NT2/D1 (cell line): ENCODE results near the gene UMAD1.

Source experiments
- DNase-seq: peaks from one replicate; pipeline ENCODE4 v3.0.0-alpha.2; 2011; ENCODE audit warnings: low read depth, low spot score
- H3K27me3 ChIP-seq: 2 replicates; pipeline ENCODE4 v1.6.0; 2011; ENCODE audit warnings: mild to moderate bottlenecking; ENCODE audit not compliant: insufficient read length, insufficient read depth
- H3K36me3 ChIP-seq: 2 replicates; pipeline ENCODE4 v1.6.1; 2011; ENCODE audit warnings: mild to moderate bottlenecking, low read length, mixed read lengths; ENCODE audit not compliant: insufficient read depth, insufficient read length
- H3K4me1 ChIP-seq: 2 replicates; pipeline ENCODE4 v1.5.1; 2011; ENCODE audit not compliant: insufficient read depth, insufficient read length
- H3K4me3 ChIP-seq: 2 replicates; pipeline ENCODE4 v1.5.1; 2011; ENCODE audit warnings: low read depth; ENCODE audit not compliant: insufficient read length
- H3K9ac ChIP-seq: 2 replicates; pipeline ENCODE4 v1.6.0; 2011; ENCODE audit warnings: low read depth; ENCODE audit not compliant: insufficient read length
- H3K9me3 ChIP-seq: 2 replicates; pipeline ENCODE4 v1.5.1; 2011; ENCODE audit warnings: mild to moderate bottlenecking, low read length; ENCODE audit not compliant: insufficient read depth
- SUZ12 ChIP-seq: IDR thresholded peaks from 2 replicates; pipeline ENCODE4 v1.6.1; 2011; ENCODE audit not compliant: insufficient read length, insufficient read depth; ENCODE audit errors: extremely low read depth
- YY1 ChIP-seq: IDR thresholded peaks from 2 replicates; pipeline ENCODE4 v1.6.1; 2011; ENCODE audit not compliant: insufficient read length, insufficient read depth
- ZNF274 ChIP-seq: IDR thresholded peaks from 2 replicates; pipeline ENCODE4 v1.6.1; 2011; ENCODE audit warnings: mild to moderate bottlenecking, low read depth, low read length

UMAD1 gene

DNA sequence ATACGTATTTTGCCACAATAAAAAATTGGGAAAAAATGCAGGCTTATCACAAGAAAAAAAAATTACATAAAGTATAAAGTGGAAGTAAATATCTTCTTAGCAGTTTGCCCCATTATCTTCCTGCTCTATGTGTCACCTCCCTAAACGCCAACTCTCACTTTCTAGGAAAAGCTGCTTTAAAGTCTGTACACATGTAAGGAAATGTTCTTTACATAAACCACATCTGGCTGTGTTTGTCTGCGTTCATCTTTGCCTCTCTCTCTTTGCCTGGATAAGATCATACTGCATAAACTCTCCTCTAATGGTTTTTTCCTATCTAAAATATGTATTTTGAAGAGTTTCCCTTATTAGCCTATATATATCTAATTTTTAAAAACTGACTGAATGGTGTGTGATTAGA, 23.0 kb upstream of the UMAD1 start:
- Histone ChIP-seq H3K36me3 (no peaks in the 10 kb centered on the region), H3K9ac (no peak overlapping the region), H3K27me3 (no peaks in the 10 kb centered on the region), H3K4me3 (no peak overlapping the region), H3K4me1 (no peaks in the 10 kb centered on the region), H3K9me3 (no peaks in the 10 kb centered on the region)
- no peak for DNase-seq
- TF ChIP-seq YY1 (no peak), ZNF274 (no peak), SUZ12 (no peak)

DNA sequence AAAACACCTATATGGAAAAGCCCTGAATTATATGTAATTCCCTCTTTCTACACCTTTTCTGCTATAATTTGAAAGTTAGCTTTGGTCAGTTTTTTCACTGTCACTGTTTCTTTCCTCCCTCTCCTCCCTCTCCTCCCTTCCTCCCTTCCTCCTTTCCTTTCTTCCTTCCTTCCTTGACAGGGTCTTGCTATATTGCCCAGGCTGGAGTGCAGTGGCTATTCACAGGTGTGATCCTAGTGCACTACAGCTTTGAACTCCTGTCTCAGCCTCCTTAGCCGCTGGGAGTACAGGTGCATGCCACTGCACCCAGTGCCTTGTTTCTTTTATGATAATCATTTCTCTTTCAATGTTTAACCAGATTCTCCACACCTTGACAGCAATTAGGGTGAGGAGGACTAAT, 22.1 kb upstream of the UMAD1 start:
- Histone ChIP-seq H3K36me3 (no peaks in the 10 kb centered on the region), H3K27me3 (no peaks in the 10 kb centered on the region), H3K9ac (no peak overlapping the region), H3K4me3 (no peak overlapping the region), H3K9me3 (no peaks in the 10 kb centered on the region), H3K4me1 (no peaks in the 10 kb centered on the region)
- DNase-seq, result no peak
- TF ChIP-seq ZNF274 (no peak), YY1 (no peak), SUZ12 (no peak)

- no peak overlapping the region for H3K9ac ChIP-seq
- TF ChIP-seq YY1 (no peak), SUZ12 (no peak), ZNF274 (no peak)
Measured at GRCh38 chr7:7620236-7620635, 20.3 kb upstream of the UMAD1 start.

DNA sequence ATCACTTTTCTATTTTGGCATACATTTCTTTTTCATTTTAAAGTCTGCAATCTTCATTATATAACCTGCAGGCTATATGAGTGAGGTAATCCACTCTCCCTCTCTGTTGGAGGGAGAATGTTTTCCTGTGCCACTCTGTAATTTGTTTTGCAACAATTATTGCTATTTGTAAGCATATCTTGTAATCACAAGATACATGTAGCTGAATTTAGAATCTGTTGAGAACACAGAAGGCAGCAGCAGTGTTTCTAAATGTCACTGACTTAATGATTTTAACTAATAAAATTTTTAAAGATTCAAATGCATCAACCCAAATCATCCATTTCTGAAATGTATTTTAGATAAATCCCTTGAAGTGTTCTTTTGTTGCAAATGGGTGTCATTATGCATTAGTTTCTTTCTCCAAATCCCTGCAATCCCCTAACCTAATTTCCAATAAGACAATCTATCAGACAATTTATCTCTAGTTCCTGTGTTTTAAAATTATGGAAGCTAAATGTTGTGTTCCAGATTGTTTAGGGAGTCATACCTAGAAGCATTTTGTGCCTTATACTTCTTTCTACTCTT, 19.8 kb upstream of the UMAD1 start:
- TF ChIP-seq YY1 (no peak), ZNF274 (no peak), SUZ12 (no peak)
- no peaks in the 10 kb centered on the region for H3K27me3 ChIP-seq
- no peak for DNase-seq
- no peaks in the 10 kb centered on the region for H3K9me3 ChIP-seq
- H3K9ac ChIP-seq, result no peak overlapping the region
- H3K36me3 ChIP-seq, result no peaks in the 10 kb centered on the region
- no peak overlapping the region for H3K4me3 ChIP-seq
- H3K4me1 ChIP-seq, result no peaks in the 10 kb centered on the region

More at GRCh38 chr7:7620236-7620635, 20.3 kb upstream of the UMAD1 start:
- Histone ChIP-seq H3K36me3 (no peaks in the 10 kb centered on the region), H3K4me1 (no peaks in the 10 kb centered on the region), H3K9me3 (no peaks in the 10 kb centered on the region), H3K27me3 (no peaks in the 10 kb centered on the region), H3K4me3 (no peak overlapping the region)
- no peak for DNase-seq

DNA sequence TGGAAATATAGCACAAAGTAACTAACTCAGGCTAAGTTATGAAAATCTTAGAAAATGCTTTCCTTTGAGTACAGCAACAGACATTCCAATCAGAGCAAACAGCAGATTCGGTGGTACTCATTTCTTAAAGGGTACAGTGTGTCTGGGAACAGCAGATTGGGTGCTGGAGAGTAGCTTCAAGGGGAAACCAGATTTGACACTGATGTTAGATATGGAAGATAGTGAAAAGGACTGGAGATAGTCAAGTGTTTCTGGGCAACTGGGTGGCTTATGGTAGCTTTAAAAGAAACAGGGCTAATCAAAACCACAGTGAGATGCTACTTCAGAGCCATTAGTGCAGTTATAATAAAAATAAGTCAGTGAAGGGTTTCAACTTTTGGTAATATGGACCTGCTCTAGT, 12.1 kb upstream of the UMAD1 start:
- no peak overlapping the region for H3K4me3 ChIP-seq
- TF ChIP-seq ZNF274 (no peak), YY1 (no peak), SUZ12 (no peak)
- no peaks in the 10 kb centered on the region for H3K27me3 ChIP-seq
- no peak overlapping the region for H3K9ac ChIP-seq
- H3K4me1 ChIP-seq, result no peaks in the 10 kb centered on the region
- peaks cover 12% of the 10 kb centered on the region for H3K9me3 ChIP-seq
- no peak for DNase-seq
- no peaks in the 10 kb centered on the region for H3K36me3 ChIP-seq

- peaks cover 12% of the 10 kb centered on the region for H3K9me3 ChIP-seq
- H3K4me3 ChIP-seq, result no peak overlapping the region
- no peaks in the 10 kb centered on the region for H3K4me1 ChIP-seq
- TF ChIP-seq YY1, result no peak
- TF ChIP-seq ZNF274, result no peak
- no peak for TF ChIP-seq SUZ12
- H3K36me3 ChIP-seq, result peaks cover 13% of the 10 kb centered on the region
- no peak overlapping the region for H3K9ac ChIP-seq
- no peak for DNase-seq
- H3K27me3 ChIP-seq, result no peaks in the 10 kb centered on the region
Measured at GRCh38 chr7:7630626-7631329, 9.8 kb upstream of the UMAD1 start.

GRCh38 chr7:7639421-7639820, 1.1 kb upstream of the UMAD1 start:
- H3K36me3 ChIP-seq, result peaks cover 36% of the 10 kb centered on the region
- no peak for TF ChIP-seq ZNF274
- no peak for TF ChIP-seq SUZ12
- TF ChIP-seq YY1, result no peak
- no peaks in the 10 kb centered on the region for H3K27me3 ChIP-seq
- DNase-seq, result no peak
- H3K4me1 ChIP-seq, result no peaks in the 10 kb centered on the region
- H3K9me3 ChIP-seq, result no peaks in the 10 kb centered on the region
- peak overlapping the region; percentile 91 for H3K9ac ChIP-seq
- peak overlapping the region; percentile 84 for H3K4me3 ChIP-seq

GRCh38 chr7:7639847-7640220, 718 bp upstream of the UMAD1 start:
- Histone ChIP-seq H3K9me3 (no peaks in the 10 kb centered on the region), H3K36me3 (peaks cover 35% of the 10 kb centered on the region), H3K4me1 (no peaks in the 10 kb centered on the region), H3K9ac (peak overlapping the region; percentile 91), H3K27me3 (no peaks in the 10 kb centered on the region), H3K4me3 (peak overlapping the region; percentile 84)
- TF ChIP-seq YY1 (no peak), ZNF274 (no peak), SUZ12 (no peak)
- peak; percentile 32 for DNase-seq
